Naive B cell (primary cell): ENCODE data around the gene GRAP2. TPM values are rescaled to one million over a fixed set of nuclear protein-coding genes. Genes with fewer than 3 reads are reported as not detected.
"Not testable (repeated sequence)": the region's sequence is repeated elsewhere in the genome, so short reads cannot be mapped to it uniquely, and the experiment has no call there.

Source experiments
- ATAC-seq, 2 donors: fragments of 150-1000 bp; cut with Tn5 transposase; 2 replicates each; pipeline ENCODE4 v1.10.0; 2021; ENCODE audit warnings: low read depth in 2 of 2, mild to moderate bottlenecking in 2 of 2, moderate library complexity in 2 of 2
- DNase-seq: peaks from one replicate; pipeline ENCODE4 v3.0.0; 2022
- H3K27ac Mint-ChIP-seq, 6 donors: one replicate each; pipeline ENCODE4 v1.8.0; 2020 to 2022; ENCODE audit warnings: mild to moderate bottlenecking in 6 of 6, mixed read lengths in 6 of 6, moderate library complexity in 5 of 6, inconsistent platforms in 2 of 6
- H3K27me3 Mint-ChIP-seq, 3 donors: one replicate each; pipeline ENCODE4 v1.8.0; 2021 to 2022; ENCODE audit warnings: mixed read lengths in 3 of 3, mild to moderate bottlenecking in 1 of 3
- H3K36me3 Mint-ChIP-seq, 2 donors: one replicate each; pipeline ENCODE4 v1.8.0; 2020 to 2022; ENCODE audit warnings: mixed read lengths in 2 of 2, inconsistent platforms in 1 of 2, mild to moderate bottlenecking in 1 of 2
- H3K4me1 Mint-ChIP-seq, 3 donors: one replicate each; pipeline ENCODE4 v1.8.0; 2020 to 2022; ENCODE audit warnings: mixed read lengths in 3 of 3, inconsistent platforms in 1 of 3, mild to moderate bottlenecking in 1 of 3, moderate library complexity in 1 of 3
- H3K4me3 Mint-ChIP-seq, 8 donors: one replicate each; pipeline ENCODE4 v1.8.0; 2020 to 2022; ENCODE audit warnings: mild to moderate bottlenecking in 8 of 8, mixed read lengths in 8 of 8, moderate library complexity in 8 of 8, inconsistent platforms in 2 of 8
- H3K9me3 Mint-ChIP-seq, 7 donors: one replicate each; pipeline ENCODE4 v1.8.0; 2020 to 2022; ENCODE audit warnings: mixed read lengths in 7 of 7, mild to moderate bottlenecking in 5 of 7, inconsistent platforms in 2 of 7, moderate library complexity in 1 of 7
- polyA plus RNA-seq, 6 donors: library from polyadenylated mRNA; unstranded; fragments of 300-500 nt; fragmentation: Illumina TruSeq; gene quantifications; one replicate each; pipeline ENCODE4 v1.2.3, GENCODE V29; 2021; ENCODE audit warnings: low read depth in 6 of 6

GRAP2 gene
- polyA plus RNA-seq, 6 donors from 2014 or later = 7.7 to 37.7 (median 18.7) TPM

DNA sequence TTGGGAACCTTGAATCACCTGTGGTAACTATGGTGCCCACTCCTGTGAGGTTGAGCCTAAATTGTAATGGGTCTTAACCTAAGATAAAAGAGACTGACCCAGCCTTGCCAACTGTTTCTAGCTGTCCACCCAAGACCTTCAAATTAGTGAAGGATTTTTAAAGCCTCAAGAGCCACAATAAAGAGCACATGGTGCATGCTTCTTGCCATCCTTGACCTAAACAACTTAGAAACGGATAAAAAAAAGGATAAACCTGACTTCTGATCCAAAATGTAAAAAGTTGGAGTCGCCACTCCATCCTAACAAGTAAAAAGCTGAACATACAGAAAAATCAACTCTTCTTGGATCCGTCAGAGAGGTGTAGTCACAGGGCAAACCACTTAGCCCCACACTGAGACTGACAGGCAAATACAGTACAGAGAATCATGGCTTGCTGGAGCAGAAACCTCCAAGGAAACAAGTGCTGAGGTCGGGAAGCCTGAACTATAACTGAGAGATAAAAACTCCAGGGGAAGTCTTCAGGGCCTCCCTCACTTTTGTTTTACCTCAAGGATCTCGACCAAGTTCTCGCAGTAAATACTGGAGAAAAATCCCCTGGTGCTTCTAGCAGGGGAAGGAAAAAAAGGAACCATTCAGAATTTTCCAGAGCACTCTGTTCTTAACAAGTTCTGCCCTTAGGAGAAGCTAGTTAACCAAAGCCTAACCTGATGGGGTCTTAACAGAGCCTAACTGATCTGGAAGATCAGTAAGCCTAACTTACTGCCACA, 23.6 kb upstream of the GRAP2 start:
- ATAC-seq (no peak), DNase-seq (no peak)
- Mint-ChIP-seq H3K9me3 (peaks cover 0 to 4% (median 0%) of the 10 kb centered on the region in 7 donors), H3K36me3 (no peaks in the 10 kb centered on the region), H3K4me3 (no peak overlapping the region), H3K27me3 (no peaks in the 10 kb centered on the region), H3K27ac (peak overlapping the region in 1 of 6 donors; percentile 74), H3K4me1 (peaks cover 0 to 6% (median 0%) of the 10 kb centered on the region in 3 donors)

DNA sequence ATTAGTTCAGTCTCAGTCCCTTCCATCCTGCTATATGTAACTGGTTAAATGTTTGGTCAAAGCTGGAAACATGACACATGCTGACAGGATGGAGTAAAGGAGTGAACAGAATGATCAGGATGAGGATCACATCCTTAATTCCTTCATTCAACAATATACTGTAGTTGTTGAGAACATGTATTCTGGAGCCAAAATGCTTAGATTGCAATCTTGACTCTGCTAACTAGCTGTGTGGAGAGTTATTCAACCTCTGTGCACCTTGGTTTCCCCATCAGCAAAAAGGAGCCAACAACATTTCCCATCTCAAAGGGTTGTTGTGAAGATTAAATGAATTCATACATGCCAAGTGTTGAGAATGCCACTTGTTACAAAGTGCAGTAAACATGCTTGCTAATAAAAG, 20.2 kb upstream of the GRAP2 start:
- no peak for ATAC-seq
- Mint-ChIP-seq H3K9me3 (peaks cover 0 to 2% (median 0%) of the 10 kb centered on the region in 7 donors), H3K4me1 (no peaks in the 10 kb centered on the region), H3K36me3 (no peaks in the 10 kb centered on the region), H3K27ac (no peak overlapping the region), H3K4me3 (no peak overlapping the region), H3K27me3 (no peaks in the 10 kb centered on the region)
- no peak for DNase-seq

DNA sequence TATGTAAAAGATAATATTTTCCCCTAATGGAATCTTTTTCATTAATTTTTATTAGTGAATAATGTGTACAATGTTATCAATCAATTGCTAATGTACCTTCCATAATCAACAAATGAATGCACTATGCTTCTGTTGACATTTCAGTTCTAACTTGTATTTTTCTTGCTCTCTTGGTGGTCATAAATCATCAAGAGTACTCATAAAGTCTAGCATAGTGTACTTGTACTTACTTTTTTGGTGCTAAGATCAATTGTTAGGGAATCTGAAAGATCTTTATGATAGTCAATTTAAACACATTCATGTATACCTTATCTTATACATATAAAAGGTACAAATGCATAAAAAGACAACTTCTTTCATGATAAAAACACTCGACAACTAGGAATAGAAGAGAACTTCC, 17.8 kb upstream of the GRAP2 start:
- no peak overlapping the region for H3K27ac Mint-ChIP-seq
- no peaks in the 10 kb centered on the region for H3K27me3 Mint-ChIP-seq
- no peak for ATAC-seq
- no peaks in the 10 kb centered on the region for H3K4me1 Mint-ChIP-seq
- H3K4me3 Mint-ChIP-seq = no peak overlapping the region
- no peaks in the 10 kb centered on the region for H3K36me3 Mint-ChIP-seq
- no peak for DNase-seq
- H3K9me3 Mint-ChIP-seq = peaks cover 0 to 2% (median 0%) of the 10 kb centered on the region in 7 donors

- not testable (repeated sequence) for ATAC-seq, H3K27me3 Mint-ChIP-seq, H3K27ac Mint-ChIP-seq, H3K36me3 Mint-ChIP-seq, DNase-seq, H3K9me3 Mint-ChIP-seq, H3K4me3 Mint-ChIP-seq
- H3K4me1 Mint-ChIP-seq = peaks cover 6 to 18% (median 8%) of the 10 kb centered on the region in 3 donors
Measured at GRCh38 chr22:39889924-39890323, 11.0 kb upstream of the GRAP2 start.

DNA sequence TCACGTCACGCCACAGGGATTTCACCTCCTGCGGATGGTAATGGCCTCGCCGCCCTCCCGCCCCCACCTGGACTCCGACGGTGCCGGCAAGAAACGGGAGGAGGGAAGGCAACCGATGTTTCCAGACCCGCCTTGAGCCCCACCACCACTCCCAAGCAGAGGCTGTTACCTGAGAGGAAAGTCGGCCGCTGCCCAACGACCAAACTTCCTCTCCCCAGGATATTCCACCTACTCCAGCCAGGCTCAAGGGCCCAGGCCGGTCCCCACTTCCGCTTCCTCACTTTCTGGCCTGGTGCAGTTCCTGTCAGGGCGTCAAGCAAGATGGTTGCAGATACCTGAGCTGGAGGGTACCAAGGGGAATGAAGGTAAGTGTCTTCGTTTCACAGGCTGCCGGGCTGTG, 7.4 kb upstream of the GRAP2 start, which contains the start of gene ENTHD1:
Gene ENTHD1 (minus strand): TSS at position 235 of the 400 bp plus-strand sequence. CDS start 6,012 bp downstream, outside the sequence.
- peak within 1 kb of the TSS in 2 of 6 donors; percentile 8 to 39 for H3K27ac Mint-ChIP-seq
- no peaks in the 10 kb centered on the region for H3K9me3 Mint-ChIP-seq
- DNase-seq (no peak), ATAC-seq (no peak)
- H3K4me1 Mint-ChIP-seq = peaks cover 6 to 19% (median 8%) of the 10 kb centered on the region in 3 donors
- no peaks in the 10 kb centered on the region for H3K27me3 Mint-ChIP-seq
- H3K4me3 Mint-ChIP-seq = no peak within 1 kb of the TSS
- peaks cover 0 to 5% of the 10 kb centered on the region in 2 donors for H3K36me3 Mint-ChIP-seq

DNA sequence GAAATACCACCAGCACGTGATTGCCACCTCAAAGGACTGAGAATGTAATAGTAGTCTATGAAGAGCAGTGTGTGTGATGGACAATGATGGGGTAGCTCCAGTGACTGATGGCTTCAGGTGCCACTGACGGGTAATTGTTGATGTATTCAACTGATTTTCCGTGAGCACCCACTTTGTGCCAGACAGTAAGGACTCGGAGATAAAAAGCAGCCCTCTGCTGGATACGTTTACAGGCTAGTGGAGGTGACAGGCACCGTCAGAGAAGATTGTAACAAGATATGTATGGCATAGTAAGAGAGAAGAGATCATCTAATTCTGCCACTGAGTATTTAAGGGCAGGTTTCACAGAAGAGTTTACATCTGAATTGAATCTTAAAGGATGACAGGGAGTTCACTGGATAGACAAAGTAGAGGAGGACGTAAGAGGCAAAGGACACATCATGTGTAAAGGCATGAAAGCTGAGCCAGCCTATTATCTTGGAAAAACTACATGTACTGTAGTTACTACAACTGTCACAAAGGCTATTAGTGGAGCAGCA, 6.3 kb upstream of the GRAP2 start:
- Mint-ChIP-seq H3K4me1 (peaks cover 13 to 26% (median 16%) of the 10 kb centered on the region in 3 donors), H3K27me3 (no peaks in the 10 kb centered on the region)

DNA sequence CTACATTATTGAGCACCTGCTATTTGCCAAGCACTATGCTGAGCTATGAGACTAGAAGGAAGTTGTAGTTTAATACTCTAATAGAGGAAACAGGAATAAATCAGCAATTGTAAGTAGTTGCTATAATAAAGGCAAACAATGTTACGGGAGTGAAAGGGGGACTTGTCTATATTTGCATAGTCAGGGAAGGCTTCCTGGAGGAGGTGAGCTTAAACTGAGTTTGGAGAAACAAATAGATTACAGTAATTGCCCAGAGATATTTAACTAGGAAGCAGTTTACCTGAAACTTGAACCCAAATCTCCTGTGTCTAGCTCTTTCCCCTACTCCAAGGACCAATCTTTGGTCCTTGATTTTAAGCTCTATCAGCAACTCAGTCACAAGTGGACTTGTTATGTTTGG, 5.2 kb upstream of the GRAP2 start:
- no peak overlapping the region for H3K4me3 Mint-ChIP-seq
- H3K9me3 Mint-ChIP-seq = no peaks in the 10 kb centered on the region
- peaks cover 18 to 36% (median 24%) of the 10 kb centered on the region in 3 donors for H3K4me1 Mint-ChIP-seq
- DNase-seq = no peak
- no peaks in the 10 kb centered on the region for H3K27me3 Mint-ChIP-seq
- ATAC-seq = no peak
- no peak overlapping the region for H3K27ac Mint-ChIP-seq
- peaks cover 0 to 5% of the 10 kb centered on the region in 2 donors for H3K36me3 Mint-ChIP-seq

More for the DNA sequence above, 6.3 kb upstream of the GRAP2 start:
- DNase-seq = no peak
- H3K36me3 Mint-ChIP-seq = peaks cover 0 to 5% of the 10 kb centered on the region in 2 donors
- H3K9me3 Mint-ChIP-seq = no peaks in the 10 kb centered on the region
- ATAC-seq = no peak
- H3K4me3 Mint-ChIP-seq = no peak overlapping the region
- no peak overlapping the region for H3K27ac Mint-ChIP-seq

- ATAC-seq = no peak
- Mint-ChIP-seq H3K36me3 (peaks cover 0 to 5% of the 10 kb centered on the region in 2 donors), H3K27me3 (no peaks in the 10 kb centered on the region), H3K4me3 (no peak overlapping the region), H3K4me1 (peaks cover 22 to 44% (median 32%) of the 10 kb centered on the region in 3 donors), H3K27ac (no peak overlapping the region), H3K9me3 (no peaks in the 10 kb centered on the region)
- DNase-seq = no peak
Measured at GRCh38 chr22:39896313-39896996, 4.4 kb upstream of the GRAP2 start.

GRCh38 chr22:39897841-39898240, 3.0 kb upstream of the GRAP2 start:
- ATAC-seq (no peak), DNase-seq (no peak)
- H3K9me3 Mint-ChIP-seq = no peaks in the 10 kb centered on the region
- no peaks in the 10 kb centered on the region for H3K27me3 Mint-ChIP-seq
- no peaks in the 10 kb centered on the region for H3K36me3 Mint-ChIP-seq
- no peak overlapping the region for H3K4me3 Mint-ChIP-seq
- H3K27ac Mint-ChIP-seq = no peak overlapping the region
- H3K4me1 Mint-ChIP-seq = peaks cover 25 to 46% (median 36%) of the 10 kb centered on the region in 3 donors

DNA sequence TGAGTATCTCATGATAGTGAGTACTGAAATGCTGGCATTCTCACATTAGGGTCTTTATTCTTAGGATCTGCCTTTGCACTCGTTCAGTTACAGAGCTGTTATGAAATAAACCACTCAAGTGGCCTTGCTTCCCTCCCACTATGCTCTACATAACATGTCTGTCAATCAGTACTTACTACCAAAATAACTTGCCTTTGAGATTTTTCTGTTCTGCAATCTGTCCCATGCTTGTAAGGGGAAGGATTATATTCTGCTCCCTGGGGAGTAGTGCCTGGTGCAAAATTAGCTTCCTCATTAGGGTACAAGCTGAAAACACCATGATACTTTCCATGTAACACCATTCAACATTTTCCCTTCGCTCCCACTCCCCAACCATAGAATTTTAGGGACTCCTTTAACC, 1.9 kb upstream of the GRAP2 start:
- no peaks in the 10 kb centered on the region for H3K36me3 Mint-ChIP-seq
- ATAC-seq (peak; percentile 93 to 94), DNase-seq (peak; percentile 79)
- H3K27ac Mint-ChIP-seq = peak overlapping the region; percentile 57 to 92 (median 80)
- H3K27me3 Mint-ChIP-seq = no peaks in the 10 kb centered on the region
- H3K4me1 Mint-ChIP-seq = peaks cover 26 to 50% (median 40%) of the 10 kb centered on the region in 3 donors
- no peaks in the 10 kb centered on the region for H3K9me3 Mint-ChIP-seq
- peak overlapping the region; percentile 13 to 95 (median 81) for H3K4me3 Mint-ChIP-seq

- peak overlapping the region; percentile 54 to 94 (median 92) for H3K27ac Mint-ChIP-seq
- no peak for DNase-seq
- peaks cover 36 to 70% (median 52%) of the 10 kb centered on the region in 3 donors for H3K4me1 Mint-ChIP-seq
- H3K36me3 Mint-ChIP-seq = no peaks in the 10 kb centered on the region
- peak overlapping the region; percentile 83 to 98 (median 95) for H3K4me3 Mint-ChIP-seq
- H3K27me3 Mint-ChIP-seq = no peaks in the 10 kb centered on the region
- no peaks in the 10 kb centered on the region for H3K9me3 Mint-ChIP-seq
- ATAC-seq = no peak
Measured at GRCh38 chr22:39901565-39902146, 772 bp downstream of the GRAP2 start.

DNA sequence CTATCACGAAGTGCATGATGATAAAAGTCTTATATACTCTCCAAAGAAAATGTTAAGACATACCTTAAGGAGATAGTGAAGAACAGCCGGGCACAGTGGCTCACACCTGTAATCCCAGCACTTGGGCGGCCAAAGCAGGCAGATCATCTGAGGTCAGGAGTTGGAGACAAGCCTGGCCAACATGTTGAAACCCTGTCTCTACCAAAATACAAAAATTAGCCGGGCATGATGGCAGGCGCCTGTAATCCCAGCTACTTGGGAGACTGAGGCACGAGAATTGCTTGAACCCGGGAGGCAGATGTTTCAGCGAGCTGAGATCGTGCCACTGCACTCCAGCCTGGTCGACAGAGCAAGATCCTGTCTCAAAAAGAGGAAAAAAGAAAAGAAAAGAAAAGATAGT, 3.1 kb downstream of the GRAP2 start:
- H3K27me3 Mint-ChIP-seq, H3K9me3 Mint-ChIP-seq, ATAC-seq, DNase-seq, H3K36me3 Mint-ChIP-seq: not testable (repeated sequence)
- Mint-ChIP-seq H3K27ac (peak overlapping the region in 3 of 6 donors; percentile 12 to 39 (median 15)), H3K4me3 (peak overlapping the region in 2 of 8 donors; percentile 26 to 76), H3K4me1 (peaks cover 37 to 77% (median 61%) of the 10 kb centered on the region in 3 donors)

GRCh38 chr22:39904862-39905261, 4.0 kb downstream of the GRAP2 start:
- Mint-ChIP-seq H3K4me3 (peak overlapping the region in 4 of 8 donors; percentile 25 to 76 (median 38)), H3K4me1 (peaks cover 40 to 75% (median 63%) of the 10 kb centered on the region in 3 donors), H3K36me3 (peaks cover 0 to 7% of the 10 kb centered on the region in 2 donors), H3K27ac (no peak overlapping the region), H3K27me3 (no peaks in the 10 kb centered on the region), H3K9me3 (no peaks in the 10 kb centered on the region)
- ATAC-seq (no peak), DNase-seq (no peak)
